ENCODE results near the gene RNASE7. TPM values are rescaled to one million over a fixed set of nuclear protein-coding genes. Genes with fewer than 3 reads are reported as not detected.
A peak's percentile ranks its signal among the peaks of the same experiment; 100 is the strongest.
"Not testable (repeated sequence)": the region's sequence is repeated elsewhere in the genome, so short reads cannot be mapped to it uniquely, and the experiment has no call there.

The RNASE7 gene
- total RNA-seq, 1 donor from 2014 or later = 0.86 TPM

DNA sequence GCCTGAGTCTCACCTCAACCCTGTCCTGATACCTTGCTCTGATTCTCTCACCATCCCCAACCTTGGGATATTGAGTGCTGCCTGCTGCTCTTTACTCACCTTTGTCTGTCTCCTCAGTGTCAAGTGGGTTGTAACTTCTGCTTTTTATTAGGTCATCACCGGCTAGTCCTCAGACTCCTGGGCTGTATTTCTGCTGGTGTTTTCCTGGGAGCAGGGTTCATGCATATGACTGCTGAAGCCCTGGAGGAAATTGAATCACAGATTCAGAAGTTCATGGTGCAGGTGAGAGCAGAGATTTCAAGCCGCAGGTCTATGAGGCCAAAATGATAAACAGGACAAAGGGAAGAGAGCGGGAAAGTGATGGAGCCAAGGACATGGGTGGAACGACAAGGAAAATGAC lies 42.6 kb upstream of the RNASE7 start:
- no peak for DNase-seq (ENCODE audit: low read depth)
- TF ChIP-seq, protein P1, sequence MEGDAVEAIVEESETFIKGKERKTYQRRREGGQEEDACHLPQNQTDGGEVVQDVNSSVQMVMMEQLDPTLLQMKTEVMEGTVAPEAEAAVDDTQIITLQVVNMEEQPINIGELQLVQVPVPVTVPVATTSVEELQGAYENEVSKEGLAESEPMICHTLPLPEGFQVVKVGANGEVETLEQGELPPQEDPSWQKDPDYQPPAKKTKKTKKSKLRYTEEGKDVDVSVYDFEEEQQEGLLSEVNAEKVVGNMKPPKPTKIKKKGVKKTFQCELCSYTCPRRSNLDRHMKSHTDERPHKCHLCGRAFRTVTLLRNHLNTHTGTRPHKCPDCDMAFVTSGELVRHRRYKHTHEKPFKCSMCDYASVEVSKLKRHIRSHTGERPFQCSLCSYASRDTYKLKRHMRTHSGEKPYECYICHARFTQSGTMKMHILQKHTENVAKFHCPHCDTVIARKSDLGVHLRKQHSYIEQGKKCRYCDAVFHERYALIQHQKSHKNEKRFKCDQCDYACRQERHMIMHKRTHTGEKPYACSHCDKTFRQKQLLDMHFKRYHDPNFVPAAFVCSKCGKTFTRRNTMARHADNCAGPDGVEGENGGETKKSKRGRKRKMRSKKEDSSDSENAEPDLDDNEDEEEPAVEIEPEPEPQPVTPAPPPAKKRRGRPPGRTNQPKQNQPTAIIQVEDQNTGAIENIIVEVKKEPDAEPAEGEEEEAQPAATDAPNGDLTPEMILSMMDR (conservative IDR thresholded peaks at IDR 0.05; ENCODE audit: low read depth, low read length) = no peak
- H3K4me3 ChIP-seq (ENCODE audit: low read depth, low read length) = no peak overlapping the region

DNA sequence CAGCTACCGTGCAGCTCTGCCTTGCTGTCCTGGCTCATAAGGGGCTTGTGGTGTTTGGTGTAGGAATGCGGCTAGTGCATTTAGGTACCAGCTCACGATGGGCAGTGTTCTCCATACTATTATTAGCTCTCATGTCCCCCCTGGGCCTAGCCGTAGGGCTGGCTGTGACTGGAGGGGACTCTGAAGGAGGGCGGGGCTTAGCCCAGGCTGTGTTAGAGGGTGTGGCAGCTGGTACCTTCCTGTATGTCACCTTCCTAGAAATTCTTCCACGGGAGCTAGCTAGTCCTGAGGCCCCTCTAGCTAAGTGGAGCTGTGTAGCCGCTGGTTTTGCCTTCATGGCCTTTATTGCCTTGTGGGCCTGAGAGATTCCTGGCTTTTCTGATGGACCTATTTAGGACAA lies 40.9 kb upstream of the RNASE7 start:
- TF ChIP-seq, protein P1 (conservative IDR thresholded peaks at IDR 0.05; ENCODE audit: low read depth, low read length) = no peak
- DNase-seq (ENCODE audit: low read depth) = no peak
- H3K4me3 ChIP-seq (ENCODE audit: low read depth, low read length) = no peak overlapping the region

DNA sequence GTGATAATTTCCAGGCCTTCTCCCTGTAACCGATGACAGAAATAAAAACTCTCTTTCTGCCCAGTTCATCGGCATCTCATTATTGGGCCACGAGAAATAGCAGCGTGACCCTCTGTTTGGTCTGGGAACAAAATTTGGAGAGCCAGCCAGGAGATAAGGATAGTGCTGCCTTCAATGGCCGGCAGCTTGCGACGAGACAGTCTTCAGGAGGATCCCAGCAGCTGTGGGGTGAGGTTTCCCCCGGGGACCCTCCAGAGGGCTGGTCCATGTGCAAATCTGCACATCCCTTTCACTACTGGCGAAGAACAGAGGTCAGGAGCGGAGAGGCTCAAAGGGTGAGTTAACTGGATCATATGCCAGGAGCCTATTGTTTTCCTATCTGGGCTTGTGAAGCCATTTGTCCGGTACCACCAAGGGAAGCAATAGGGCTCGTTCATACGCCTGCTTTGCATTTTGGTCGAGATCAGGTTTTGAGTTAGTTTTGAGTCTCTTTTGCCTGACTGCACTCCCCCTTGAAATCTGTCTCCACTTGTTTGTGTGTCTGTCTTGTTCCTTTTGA lies 38.3 kb upstream of the RNASE7 start:
- no peak overlapping the region for H3K4me3 ChIP-seq (ENCODE audit: low read depth, low read length)
- TF ChIP-seq, protein P1 (conservative IDR thresholded peaks at IDR 0.05; ENCODE audit: low read depth, low read length) = no peak
- DNase-seq (ENCODE audit: low read depth) = no peak

DNA sequence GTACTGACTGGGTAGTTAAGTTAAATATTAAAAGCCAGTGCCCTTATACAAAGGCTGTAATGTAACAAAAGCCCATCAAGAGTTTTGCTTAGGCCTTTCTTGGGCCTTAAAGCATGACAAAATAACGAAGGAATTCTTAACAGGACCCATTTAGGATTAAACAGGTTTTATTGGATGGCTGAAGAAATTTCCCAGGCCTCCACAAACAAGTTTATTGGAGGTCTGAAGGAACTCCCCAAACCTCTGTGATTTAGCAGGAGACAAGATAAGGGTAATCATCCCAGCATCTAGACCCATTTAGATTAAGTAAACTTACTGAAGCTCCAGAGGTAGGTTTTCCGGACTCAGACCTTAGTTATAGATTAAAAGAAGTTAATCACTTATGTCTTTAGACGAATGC lies 32.4 kb upstream of the RNASE7 start:
- DNase-seq (ENCODE audit: low read depth); H3K4me3 ChIP-seq (ENCODE audit: low read depth, low read length): not testable (repeated sequence)

DNA sequence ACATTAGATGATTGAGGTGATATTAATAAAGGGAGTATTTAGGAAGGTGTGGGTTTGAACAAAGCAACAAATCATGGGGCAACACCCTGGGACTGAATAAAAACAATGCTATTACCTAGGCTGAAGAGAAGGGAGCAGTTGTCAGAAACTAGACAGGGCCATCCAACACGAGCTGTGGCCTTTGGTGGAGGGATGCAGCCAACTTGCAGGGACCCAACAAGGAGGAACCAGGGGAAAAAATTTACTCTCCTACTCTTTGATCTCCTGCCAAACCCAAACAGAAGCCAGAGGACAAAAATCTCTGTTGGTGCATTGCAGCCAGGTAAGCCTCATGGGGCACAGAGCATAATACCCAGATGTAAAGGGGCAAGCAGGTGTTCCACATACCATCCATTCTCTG lies 31.0 kb upstream of the RNASE7 start:
- no peak overlapping the region for H3K4me3 ChIP-seq (ENCODE audit: low read depth, low read length)
- no peak for DNase-seq (ENCODE audit: low read depth)
- TF ChIP-seq, protein P1 (conservative IDR thresholded peaks at IDR 0.05; ENCODE audit: low read depth, low read length) = no peak

DNA sequence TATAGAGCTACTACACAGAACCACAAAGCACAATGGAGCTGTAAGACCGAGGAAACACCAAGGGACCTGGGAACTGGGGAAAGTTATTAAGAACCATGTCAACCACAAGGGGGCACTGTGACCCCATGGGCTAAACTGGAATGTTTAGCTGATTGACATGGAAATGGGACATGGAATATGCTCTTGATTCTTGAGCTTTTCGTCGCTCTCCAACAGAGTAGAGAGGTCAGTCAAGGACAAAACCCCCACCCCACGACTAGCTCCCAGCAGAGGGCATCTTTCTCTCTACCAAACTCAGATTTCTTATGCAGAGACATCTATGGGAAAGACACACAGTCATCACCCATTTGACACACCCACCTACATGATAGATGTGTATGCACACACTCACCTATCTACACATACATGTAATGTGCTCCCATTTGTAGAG lies 27.4 kb upstream of the RNASE7 start:
- H3K4me3 ChIP-seq (ENCODE audit: low read depth, low read length) = no peak overlapping the region
- DNase-seq (ENCODE audit: low read depth) = peak; percentile 38
- TF ChIP-seq, protein P1 (conservative IDR thresholded peaks at IDR 0.05; ENCODE audit: low read depth, low read length) = peak; percentile 95

DNA sequence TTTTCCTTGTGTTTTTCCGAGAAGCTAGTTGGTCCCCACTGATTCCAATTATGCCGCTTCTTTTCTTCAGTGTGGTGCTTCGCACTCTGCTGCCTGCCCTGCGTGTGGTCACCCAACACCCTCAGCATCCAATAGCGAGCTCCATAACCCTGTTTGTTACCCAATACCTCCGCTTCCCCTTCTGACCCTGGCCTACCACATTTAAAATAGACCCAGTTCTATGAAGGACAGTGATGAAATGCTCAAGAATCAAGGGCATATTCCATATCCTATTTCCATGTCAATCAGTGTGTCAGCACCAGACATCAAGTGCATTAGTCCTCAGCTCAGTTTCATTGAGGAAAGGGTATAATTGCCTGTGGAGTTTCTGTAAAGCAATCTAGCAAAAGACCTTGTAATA lies 26.9 kb upstream of the RNASE7 start:
- TF ChIP-seq, protein P1 (conservative IDR thresholded peaks at IDR 0.05; ENCODE audit: low read depth, low read length) = no peak
- no peak overlapping the region for H3K4me3 ChIP-seq (ENCODE audit: low read depth, low read length)
- no peak for DNase-seq (ENCODE audit: low read depth)
